Keratinocyte (primary cell): Measurements from ENCODE around the gene DDR2. TPM values are rescaled to one million over a fixed set of nuclear protein-coding genes. Genes with fewer than 3 reads are reported as not detected.

Source experiments
- DNase-seq: peaks from one replicate; pipeline ENCODE4 v3.0.0-alpha.2; 2011; ENCODE audit warnings: low read depth, missing footprints, low spot score
- FAIRE-seq: peaks from 2 replicates; lab custom pipeline; 2011; peaks lifted over from hg19 to GRCh38; lab: Jason Lieb, UNC
- H2AFZ ChIP-seq: 2 replicates; pipeline ENCODE4 v1.6.0; 2012; ENCODE audit warnings: low read length, control low read depth, inconsistent platforms; ENCODE audit not compliant: control insufficient read depth
- H3K27ac ChIP-seq: 2 replicates; pipeline ENCODE4 v1.5.1; 2011; ENCODE audit warnings: low read length; ENCODE audit not compliant: control insufficient read depth, insufficient read depth
- H3K27me3 ChIP-seq: 3 replicates; pipeline ENCODE4 v1.6.0; 2011; ENCODE audit warnings: low read length; ENCODE audit not compliant: control insufficient read depth, insufficient read depth; ENCODE audit errors: extremely low read depth
- H3K36me3 ChIP-seq, 2 experiments: 2 replicates in 1 of 2; 3 replicates in 1 of 2; pipeline ENCODE4 v1.5.1; 2011; ENCODE audit warnings: low read length in 2 of 2, mild to moderate bottlenecking in 1 of 2; ENCODE audit not compliant: control insufficient read depth in 2 of 2, insufficient read depth in 2 of 2; ENCODE audit errors: extremely low read depth in 1 of 2
- H3K4me1 ChIP-seq: 3 replicates; pipeline ENCODE4 v1.5.1; 2011; ENCODE audit warnings: low read length; ENCODE audit not compliant: control insufficient read depth, insufficient read depth; ENCODE audit errors: extremely low read depth
- H3K4me2 ChIP-seq: 3 replicates; pipeline ENCODE4 v1.6.0; 2011; ENCODE audit warnings: low read depth, low read length; ENCODE audit not compliant: control insufficient read depth, insufficient read depth; ENCODE audit errors: extremely low read depth
- H3K4me3 ChIP-seq, 3 experiments: fragments of 200-600 bp in 1 of 3; sonication (generic) in 1 of 3; 2 replicates in 2 of 3; 3 replicates in 1 of 3; pipeline ENCODE4 v1.5.1; 2011 to 2016; ENCODE audit warnings: low read length in 3 of 3, mild to moderate bottlenecking in 3 of 3, control low read depth in 2 of 3, inconsistent platforms in 1 of 3, low read depth in 1 of 3, mixed read lengths in 1 of 3, mixed run types in 1 of 3, moderate library complexity in 1 of 3; ENCODE audit not compliant: control insufficient read depth in 2 of 3, insufficient read depth in 2 of 3; ENCODE audit errors: extremely low read depth in 1 of 3
- H3K79me2 ChIP-seq: 2 replicates; pipeline ENCODE4 v1.6.0; 2012; ENCODE audit warnings: low read length; ENCODE audit not compliant: control insufficient read depth, insufficient read depth
- H3K9ac ChIP-seq: 3 replicates; pipeline ENCODE4 v1.6.0; 2011; ENCODE audit warnings: low read length; ENCODE audit not compliant: control insufficient read depth, insufficient read depth; ENCODE audit errors: extremely low read depth
- H3K9me1 ChIP-seq: 3 replicates; pipeline ENCODE4 v1.6.0; 2011; ENCODE audit warnings: low read length; ENCODE audit not compliant: control insufficient read depth, insufficient read depth; ENCODE audit errors: extremely low read depth
- H3K9me3 ChIP-seq: 2 replicates; pipeline ENCODE4 v1.5.1; 2012; ENCODE audit warnings: low read depth, low read length; ENCODE audit not compliant: control insufficient read depth
- H4K20me1 ChIP-seq: 3 replicates; pipeline ENCODE4 v1.6.0; 2011; ENCODE audit warnings: low read length; ENCODE audit not compliant: control insufficient read depth, insufficient read depth; ENCODE audit errors: extremely low read depth
- EZH2 ChIP-seq: IDR thresholded peaks from one replicate; pipeline ENCODE4 v1.6.1; 2012; ENCODE audit warnings: inconsistent platforms, mild to moderate bottlenecking, low read length, moderate library complexity
- dilution Hi-C: fragments of 300-500 bp; cut with MboI; formaldehyde crosslinking; loops from one replicate; pipeline ENCODE4 v1.7.0; 2020; ENCODE audit warnings: low sequenced_read_pairs; ENCODE audit not compliant: extremely low pct_ligation_motif_present
- polyA plus RNA-seq, 5 experiments: library from polyadenylated mRNA; depleted of rRNA in 3 of 5; stranded (reverse) in 3 of 5; stranded (forward) in 1 of 5; unstranded in 1 of 5; fragments of >200 nt; gene quantifications; 1 replicate in 1 of 5; 2 replicates in 3 of 5; 3 replicates in 1 of 5; pipeline versions ENCODE4 v1.2.1 to v1.2.3, GENCODE V29; 2011 to 2012; ENCODE audit warnings: missing spikeins in 2 of 5, low read depth in 1 of 5, low replicate concordance in 1 of 5
- small RNA-seq, 3 experiments: library from RNA; depleted of rRNA; stranded (forward); fragments of <200 nt; gene quantifications; one replicate each; pipeline ENCODE3, GENCODE V24; 2012; ENCODE audit warnings: low read depth in 3 of 3, low replicate concordance in 1 of 3; ENCODE audit not compliant: insufficient read length in 3 of 3
- TF ChIP-seq, protein P1 (sequence below), 3 experiments: IDR thresholded peaks in 1 of 3; conservative IDR thresholded peaks in 1 of 3; optimal IDR thresholded peaks in 1 of 3; 2 replicates in 2 of 3; 3 replicates in 1 of 3; pipeline versions ENCODE3 to v1.5.1; 2011; ENCODE audit warnings: low read length in 3 of 3, mild to moderate bottlenecking in 3 of 3, moderate library complexity in 2 of 3, control low read depth in 1 of 3, inconsistent platforms in 1 of 3; ENCODE audit not compliant: insufficient read depth in 2 of 3; ENCODE audit errors: extremely low read depth in 1 of 3

Gene DDR2
- polyA plus RNA-seq, 1 donor (not counting 4 experiments of a cell fraction or from before 2014, with no cell fraction given), result 0.39 TPM

DNA sequence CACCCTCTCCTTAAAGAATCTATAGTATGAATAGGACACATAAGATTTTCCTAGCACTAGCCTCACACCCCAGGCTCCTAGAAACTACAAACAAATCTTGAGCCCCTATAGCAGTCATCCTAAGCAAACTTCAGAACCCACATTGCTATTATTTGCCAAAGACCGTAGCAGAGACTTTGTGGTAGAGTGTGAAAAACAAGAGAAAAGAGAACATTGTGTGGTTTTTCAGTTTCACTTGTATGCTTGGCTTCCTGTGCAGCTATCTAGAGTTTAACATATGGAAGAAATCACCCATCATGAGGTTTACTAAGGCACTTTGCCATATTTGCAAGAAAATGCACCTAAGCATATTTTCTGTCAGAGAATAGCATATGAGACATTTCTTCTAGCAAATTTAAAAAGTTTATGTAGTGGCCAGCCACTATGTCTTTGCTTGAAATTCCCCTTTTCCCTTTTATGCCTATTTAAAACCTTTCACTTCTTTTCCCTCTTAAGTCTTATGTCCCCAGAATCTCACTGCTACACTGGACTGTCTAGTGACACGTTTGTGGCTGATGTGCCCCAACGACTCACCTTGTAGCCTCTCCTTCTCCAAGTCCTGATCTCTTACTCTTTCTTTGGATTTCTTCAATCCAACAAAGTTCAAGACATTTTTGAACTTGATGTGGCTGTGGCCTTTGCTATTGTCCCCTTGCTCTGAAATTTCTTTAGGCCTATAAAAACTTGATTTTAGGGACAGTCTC, 203.1 kb downstream of the DDR2 start:
- H3K4me2 ChIP-seq, result no peak overlapping the region

More for the DNA sequence above, 203.1 kb downstream of the DDR2 start:
- DNase-seq (no peak), FAIRE-seq (no peak)
- no peaks in the 10 kb centered on the region for H3K9me3 ChIP-seq
- H2AFZ ChIP-seq, result no peak overlapping the region
- TF ChIP-seq, protein P1, sequence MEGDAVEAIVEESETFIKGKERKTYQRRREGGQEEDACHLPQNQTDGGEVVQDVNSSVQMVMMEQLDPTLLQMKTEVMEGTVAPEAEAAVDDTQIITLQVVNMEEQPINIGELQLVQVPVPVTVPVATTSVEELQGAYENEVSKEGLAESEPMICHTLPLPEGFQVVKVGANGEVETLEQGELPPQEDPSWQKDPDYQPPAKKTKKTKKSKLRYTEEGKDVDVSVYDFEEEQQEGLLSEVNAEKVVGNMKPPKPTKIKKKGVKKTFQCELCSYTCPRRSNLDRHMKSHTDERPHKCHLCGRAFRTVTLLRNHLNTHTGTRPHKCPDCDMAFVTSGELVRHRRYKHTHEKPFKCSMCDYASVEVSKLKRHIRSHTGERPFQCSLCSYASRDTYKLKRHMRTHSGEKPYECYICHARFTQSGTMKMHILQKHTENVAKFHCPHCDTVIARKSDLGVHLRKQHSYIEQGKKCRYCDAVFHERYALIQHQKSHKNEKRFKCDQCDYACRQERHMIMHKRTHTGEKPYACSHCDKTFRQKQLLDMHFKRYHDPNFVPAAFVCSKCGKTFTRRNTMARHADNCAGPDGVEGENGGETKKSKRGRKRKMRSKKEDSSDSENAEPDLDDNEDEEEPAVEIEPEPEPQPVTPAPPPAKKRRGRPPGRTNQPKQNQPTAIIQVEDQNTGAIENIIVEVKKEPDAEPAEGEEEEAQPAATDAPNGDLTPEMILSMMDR (optimal IDR thresholded peaks at IDR 0.05 in 1 of 3, IDR thresholded peaks at IDR 0.05 in 1 of 3, conservative IDR thresholded peaks at IDR 0.05 in 1 of 3; ENCODE audit: extremely low read depth in 1 of 3, insufficient read depth in 2 of 3, low read length in 3 of 3), result no peak
- no peak for TF ChIP-seq EZH2
- H3K27ac ChIP-seq, result no peak overlapping the region
- no peaks in the 10 kb centered on the region for H4K20me1 ChIP-seq
- no peak overlapping the region for H3K9ac ChIP-seq
- H3K36me3 ChIP-seq, result no peaks in the 10 kb centered on the region
- H3K4me3 ChIP-seq, result no peak overlapping the region
- dilution Hi-C loops, result no loop called here
- no peaks in the 10 kb centered on the region for H3K9me1 ChIP-seq
- H3K27me3 ChIP-seq, result no peaks in the 10 kb centered on the region
- no peaks in the 10 kb centered on the region for H3K4me1 ChIP-seq
- H3K79me2 ChIP-seq, result no peaks in the 10 kb centered on the region

Small RNA genes lying within 50 kb of the gene (small RNA-seq; reads per million reads assigned to genes)
- gene RN7SL861P, result 0 reads per million in 3 experiments

Other genes starting within 250 kb of the DDR2 start
- gene SH2D1B, start 220.3 kb upstream of the DDR2 start, polyA plus RNA-seq, result not detected in 3 replicates
- 24.6 to 45.1 TPM (median 26.9 TPM) in 3 replicates for gene UHMK1, start 134.6 kb upstream of the DDR2 start, polyA plus RNA-seq
- 81.8 to 150 TPM (median 129 TPM) in 3 replicates for gene UAP1, start 70.7 kb upstream of the DDR2 start, polyA plus RNA-seq
- 26.8 to 52.8 TPM (median 44.7 TPM) in 3 replicates for gene HSD17B7, start 158.2 kb downstream of the DDR2 start, polyA plus RNA-seq
- gene CCDC190, start 228.7 kb downstream of the DDR2 start, polyA plus RNA-seq, result 0.07 to 0.09 TPM in 2 of 3 replicates, not detected in the other